ENCODE results near the gene CCDC126.

The CCDC126 gene

GRCh38 chr7:23693224-23693623 lies 96.0 kb downstream of the CCDC126 start:
- TF ChIP-seq, protein P1, sequence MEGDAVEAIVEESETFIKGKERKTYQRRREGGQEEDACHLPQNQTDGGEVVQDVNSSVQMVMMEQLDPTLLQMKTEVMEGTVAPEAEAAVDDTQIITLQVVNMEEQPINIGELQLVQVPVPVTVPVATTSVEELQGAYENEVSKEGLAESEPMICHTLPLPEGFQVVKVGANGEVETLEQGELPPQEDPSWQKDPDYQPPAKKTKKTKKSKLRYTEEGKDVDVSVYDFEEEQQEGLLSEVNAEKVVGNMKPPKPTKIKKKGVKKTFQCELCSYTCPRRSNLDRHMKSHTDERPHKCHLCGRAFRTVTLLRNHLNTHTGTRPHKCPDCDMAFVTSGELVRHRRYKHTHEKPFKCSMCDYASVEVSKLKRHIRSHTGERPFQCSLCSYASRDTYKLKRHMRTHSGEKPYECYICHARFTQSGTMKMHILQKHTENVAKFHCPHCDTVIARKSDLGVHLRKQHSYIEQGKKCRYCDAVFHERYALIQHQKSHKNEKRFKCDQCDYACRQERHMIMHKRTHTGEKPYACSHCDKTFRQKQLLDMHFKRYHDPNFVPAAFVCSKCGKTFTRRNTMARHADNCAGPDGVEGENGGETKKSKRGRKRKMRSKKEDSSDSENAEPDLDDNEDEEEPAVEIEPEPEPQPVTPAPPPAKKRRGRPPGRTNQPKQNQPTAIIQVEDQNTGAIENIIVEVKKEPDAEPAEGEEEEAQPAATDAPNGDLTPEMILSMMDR (IDR thresholded peaks at IDR 0.05) = no peak
- H3K27me3 Mint-ChIP-seq (ENCODE audit: low read depth, poor library complexity) = no peaks in the 10 kb centered on the region
- H3K36me3 Mint-ChIP-seq (ENCODE audit: low read depth) = peaks cover 35% of the 10 kb centered on the region
- no peaks in the 10 kb centered on the region for H3K4me1 Mint-ChIP-seq
- H3K4me3 Mint-ChIP-seq = no peak overlapping the region
- no peak overlapping the region for H3K27ac Mint-ChIP-seq
- DNase-seq = no peak
- peaks cover 13% of the 10 kb centered on the region for H3K9me3 Mint-ChIP-seq
